PC-9 (cell line): ENCODE results near the gene IQCN.

Source experiments
- CTCF ChIP-seq: fragments of 200-600 bp; sonication (generic); conservative IDR thresholded peaks from 2 replicates; pipeline ENCODE4 v1.6.1; 2017; ENCODE audit warnings: mixed run types, antibody characterized with exemption, mild to moderate bottlenecking, moderate library complexity
- EZH2 ChIP-seq: fragments of 200-600 bp; sonication (generic); IDR thresholded peaks from 2 replicates; pipeline ENCODE4 v1.8.0; 2017; ENCODE audit warnings: antibody characterized with exemption, low read depth

DNA sequence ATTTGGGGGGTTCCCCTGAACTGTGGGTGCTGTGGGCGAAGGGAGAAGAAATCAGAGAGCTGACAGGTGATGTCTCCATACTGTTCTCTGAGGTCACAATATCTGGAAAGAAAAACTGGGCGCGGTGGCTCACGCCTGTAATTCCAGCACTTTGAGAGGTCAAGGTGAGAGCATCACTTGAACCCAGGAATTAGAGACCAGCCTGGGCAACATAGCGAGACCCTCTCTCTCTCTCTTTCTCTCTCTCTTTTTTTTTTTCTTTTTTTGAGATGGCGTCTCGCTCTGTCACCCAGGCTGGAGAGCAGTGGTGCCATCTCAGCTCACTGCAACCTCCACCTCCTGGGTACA lies 21.9 kb downstream of the IQCN start:
- TF ChIP-seq CTCF (no peak), EZH2 (no peak)
